Epidermal melanocyte (primary cell): ENCODE measurements around the gene PLD5.

ENCODE experiments used
- DNase-seq: peaks from one replicate; pipeline ENCODE4 v3.0.0; 2011; ENCODE audit warnings: low spot score; ENCODE audit not compliant: insufficient read length

The PLD5 gene

GRCh38 chr1:242524571-242525359 lies at the start of gene PLD5:
PLD5 (minus strand) TSS chr1:242524697.
- DNase-seq = no peak

- DNase-seq = no peak
Measured at GRCh38 chr1:242569867-242570266, 45.4 kb upstream of the PLD5 start.

- DNase-seq = no peak
Measured at GRCh38 chr1:242568666-242569065, 44.2 kb upstream of the PLD5 start.

GRCh38 chr1:242567596-242567995 lies 43.1 kb upstream of the PLD5 start:
- DNase-seq = no peak

- no peak for DNase-seq
Measured at GRCh38 chr1:242556759-242557158, 32.3 kb upstream of the PLD5 start.

- no peak for DNase-seq
Measured at GRCh38 chr1:242556276-242556675, 31.8 kb upstream of the PLD5 start.

GRCh38 chr1:242554577-242554976 lies 30.1 kb upstream of the PLD5 start:
- no peak for DNase-seq

GRCh38 chr1:242546849-242547729 lies 22.6 kb upstream of the PLD5 start:
- DNase-seq = no peak

GRCh38 chr1:242546441-242546840 lies 21.9 kb upstream of the PLD5 start:
- no peak for DNase-seq

GRCh38 chr1:242544071-242544470 lies 19.6 kb upstream of the PLD5 start:
- DNase-seq = no peak

GRCh38 chr1:242542271-242542670 lies 17.8 kb upstream of the PLD5 start:
- no peak for DNase-seq

GRCh38 chr1:242535986-242536385 lies 11.5 kb upstream of the PLD5 start:
- DNase-seq = no peak

GRCh38 chr1:242534753-242535152 lies 10.3 kb upstream of the PLD5 start:
- DNase-seq = no peak

GRCh38 chr1:242530761-242531160 lies 6.3 kb upstream of the PLD5 start:
- DNase-seq = no peak

- no peak for DNase-seq
Measured at GRCh38 chr1:242525769-242526168, 1.3 kb upstream of the PLD5 start.

GRCh38 chr1:242525360-242525722 lies 844 bp upstream of the PLD5 start:
- no peak for DNase-seq

GRCh38 chr1:242523719-242524570 lies 552 bp downstream of the PLD5 start:
- no peak for DNase-seq

- no peak for DNase-seq
Measured at GRCh38 chr1:242522996-242523718, 1.3 kb downstream of the PLD5 start.

- no peak for DNase-seq
Measured at GRCh38 chr1:242522304-242522945, 2.1 kb downstream of the PLD5 start.

- no peak for DNase-seq
Measured at GRCh38 chr1:242515555-242515954, 8.9 kb downstream of the PLD5 start.
